ENCODE data around the gene UBE2QL1.

DNA sequence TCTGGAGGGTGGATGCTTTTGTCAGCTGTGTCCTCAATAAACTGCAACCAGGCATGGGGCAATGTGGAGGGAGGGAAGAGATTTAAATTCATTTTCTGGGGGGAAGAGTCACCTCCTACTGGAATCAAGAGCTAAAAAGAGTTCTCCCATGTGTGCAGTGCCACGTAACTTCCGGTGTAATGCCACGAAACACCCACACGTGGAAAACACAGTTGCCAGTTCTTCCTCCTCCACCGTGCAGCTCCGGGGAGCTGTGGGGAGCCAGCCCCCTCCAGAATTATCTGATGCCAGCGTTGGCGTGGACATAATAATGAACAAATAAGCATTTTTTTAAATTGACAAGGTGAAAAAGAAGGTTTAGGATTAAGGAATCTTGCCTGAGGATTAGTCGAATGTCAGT lies 38.2 kb upstream of the UBE2QL1 start:
- no peak for TF ChIP-seq ESRRG (CRISPR knock-in tag; IDR thresholded peaks at IDR 0.05)
- TF ChIP-seq ARNTL (CRISPR knock-in tag; IDR thresholded peaks at IDR 0.05; ENCODE audit: borderline replicate concordance, low read depth), result no peak
- no peak for TF ChIP-seq TCF4 (CRISPR knock-in tag; IDR thresholded peaks at IDR 0.05; ENCODE audit: borderline replicate concordance)
- no peak for TF ChIP-seq OSR1 (CRISPR knock-in tag; IDR thresholded peaks at IDR 0.05)
- TF ChIP-seq ZFP30 (CRISPR knock-in tag; IDR thresholded peaks at IDR 0.05), result no peak
- TF ChIP-seq, protein P1, sequence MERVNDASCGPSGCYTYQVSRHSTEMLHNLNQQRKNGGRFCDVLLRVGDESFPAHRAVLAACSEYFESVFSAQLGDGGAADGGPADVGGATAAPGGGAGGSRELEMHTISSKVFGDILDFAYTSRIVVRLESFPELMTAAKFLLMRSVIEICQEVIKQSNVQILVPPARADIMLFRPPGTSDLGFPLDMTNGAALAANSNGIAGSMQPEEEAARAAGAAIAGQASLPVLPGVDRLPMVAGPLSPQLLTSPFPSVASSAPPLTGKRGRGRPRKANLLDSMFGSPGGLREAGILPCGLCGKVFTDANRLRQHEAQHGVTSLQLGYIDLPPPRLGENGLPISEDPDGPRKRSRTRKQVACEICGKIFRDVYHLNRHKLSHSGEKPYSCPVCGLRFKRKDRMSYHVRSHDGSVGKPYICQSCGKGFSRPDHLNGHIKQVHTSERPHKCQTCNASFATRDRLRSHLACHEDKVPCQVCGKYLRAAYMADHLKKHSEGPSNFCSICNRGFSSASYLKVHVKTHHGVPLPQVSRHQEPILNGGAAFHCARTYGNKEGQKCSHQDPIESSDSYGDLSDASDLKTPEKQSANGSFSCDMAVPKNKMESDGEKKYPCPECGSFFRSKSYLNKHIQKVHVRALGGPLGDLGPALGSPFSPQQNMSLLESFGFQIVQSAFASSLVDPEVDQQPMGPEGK (CRISPR knock-in tag; IDR thresholded peaks at IDR 0.05; ENCODE audit: borderline replicate concordance), result no peak
- no peak for TF ChIP-seq ZNF8 (CRISPR knock-in tag; IDR thresholded peaks at IDR 0.05)
- TF ChIP-seq ZFP3 (CRISPR knock-in tag; IDR thresholded peaks at IDR 0.05), result no peak
- TF ChIP-seq CSDC2 (CRISPR knock-in tag; IDR thresholded peaks at IDR 0.05), result no peak
- no peak for TF ChIP-seq ZC3H10 (CRISPR knock-in tag; IDR thresholded peaks at IDR 0.05)
- no peak for TF ChIP-seq POU6F1 (CRISPR knock-in tag; IDR thresholded peaks at IDR 0.05; ENCODE audit: borderline replicate concordance, low read depth)
- no peak for TF ChIP-seq ISL1 (CRISPR knock-in tag; IDR thresholded peaks at IDR 0.05)
- no peak for TF ChIP-seq ZNF565 (CRISPR knock-in tag; conservative IDR thresholded peaks at IDR 0.05; ENCODE audit: low read depth)
